ENCODE data around the gene TTI1. TPM values are rescaled to one million over a fixed set of nuclear protein-coding genes. Genes with fewer than 3 reads are reported as not detected.
A peak's percentile ranks its signal among the peaks of the same experiment; 100 is the strongest.

TTI1 gene
- total and polyA plus RNA-seq, 9 of the 15 experiments (the other 6 are each of a cell fraction or from before 2014, with no cell fraction given): 9.8 to 55.1 (median 39.4) TPM

GRCh38 chr20:37956107-37956585 lies 77.1 kb downstream of the TTI1 start:
- H3K27me3 ChIP-seq (ENCODE audit: control insufficient read depth in 2 of 2, insufficient read depth in 2 of 2, low read length in 2 of 2): peaks cover 10 to 16% of the 10 kb centered on the region in 2 experiments; a peak in 4 of 5 replicates
- no peak overlapping the region for H3K27ac ChIP-seq (ENCODE audit: extremely low read depth, low read depth, low read length)
- intact Hi-C loops (cut with micrococcal nuclease): no loop called here
- no peak overlapping the region for H3K9ac ChIP-seq (ENCODE audit: insufficient read depth in 1 of 2, low read depth in 2 of 2, low read length in 2 of 2)
- no peak overlapping the region for H2AFZ ChIP-seq (ENCODE audit: low read depth, low read length)
- no TSS peak for BruUV-seq (replicated peaks)
- H3K4me2 ChIP-seq (ENCODE audit: insufficient read depth, low read length): no peak overlapping the region
- H3K4me1 ChIP-seq (replicated peaks in 1 of 2; ENCODE audit: control insufficient read depth in 2 of 2, insufficient read depth in 2 of 2, low read length in 2 of 2): peaks cover 0 to 9% of the 10 kb centered on the region in 2 experiments; a peak in 2 of 5 replicates
- FAIRE-seq (no peak), DNase-seq (ENCODE audit: extremely low read depth in 1 of 4, low spot score in 3 of 4) (no peak), ATAC-seq (no peak)
- WGBS (ENCODE audit: insufficient coverage, low coverage, missing lambda C conversion rate): 0% methylated on average over 3 of the region's 3 CpGs
- POLR2A ChIA-PET: no interaction called here
- no peaks in the 10 kb centered on the region for H3K79me2 ChIP-seq (ENCODE audit: control insufficient read depth, insufficient read depth, low read length)
- H4K20me1 ChIP-seq (replicated peaks; ENCODE audit: control insufficient read depth, insufficient read depth, low read length): no peaks in the 10 kb centered on the region
- CTCF ChIA-PET (ENCODE audit: low intra/inter-chr PET ratio): no interaction called here
- H3K4me3 ChIP-seq: no peak overlapping the region
- H3K9me3 ChIP-seq (replicated peaks; ENCODE audit: control insufficient read depth, insufficient read depth, low read depth, low read length): no peaks in the 10 kb centered on the region
- no peaks in the 10 kb centered on the region for H3K36me3 ChIP-seq (ENCODE audit: control insufficient read depth, insufficient read depth, low read length)
- no peaks in the 10 kb centered on the region for H3K9me1 ChIP-seq (ENCODE audit: control insufficient read depth, insufficient read depth, low read length)
- in situ Hi-C loops (cut with MboI): no loop called here
- TF ChIP-seq CXXC5 (CRISPR knock-in tag; IDR thresholded peaks at IDR 0.05) (no peak), EHMT2 (IDR thresholded peaks at IDR 0.05) (0 out of 2 replicates have a peak, but pooled peaks have one; percentile 35), KLF10 (CRISPR knock-in tag; IDR thresholded peaks at IDR 0.05) (no peak), ZNF431 (CRISPR knock-in tag; IDR thresholded peaks at IDR 0.05) (no peak), ZNF197 (CRISPR knock-in tag; IDR thresholded peaks at IDR 0.05; ENCODE audit: low read depth) (no peak), BACH1 (tag; IDR thresholded peaks at IDR 0.05) (no peak), TOE1 (IDR thresholded peaks at IDR 0.05; ENCODE audit: borderline replicate concordance) (no peak), TOE1 (CRISPR knock-in tag; IDR thresholded peaks at IDR 0.05; ENCODE audit: borderline replicate concordance, low read depth) (no peak), FOXJ2 (tag; IDR thresholded peaks at IDR 0.05) (no peak), NR1H2 (CRISPR knock-in tag; IDR thresholded peaks at IDR 0.05) (no peak), MNT (conservative IDR thresholded peaks at IDR 0.05) (no peak), GTF3C2 (IDR thresholded peaks at IDR 0.05; ENCODE audit: borderline replicate concordance, extremely low read depth, insufficient read length) (no peak), ZNF780A (CRISPR knock-in tag; IDR thresholded peaks at IDR 0.05) (no peak), ETV1 (tag; conservative IDR thresholded peaks at IDR 0.05; ENCODE audit: low read depth) (no peak), ZNF512 (tag; IDR thresholded peaks at IDR 0.05) (peak; percentile 85), ZNF707 (CRISPR knock-in tag; conservative IDR thresholded peaks at IDR 0.05) (no peak)
